H1 (cell line): ENCODE data around the gene CIBAR2. TPM values are rescaled to one million over a fixed set of nuclear protein-coding genes. Genes with fewer than 3 reads are reported as not detected.

Source experiments
- CTCF ChIA-PET: fragments of 300-600 bp; sonication (Branson Sonifier 250); formaldehyde crosslinking; loops from one replicate; lab custom pipeline; 2021; ENCODE audit not compliant: partially characterized antibody; lab: Charles Lee
- POLR2A ChIA-PET: fragments of 300-600 bp; sonication (Branson Sonifier 250); formaldehyde crosslinking; loops from one replicate; lab custom pipeline; 2021; ENCODE audit warnings: inconsistent platforms; ENCODE audit not compliant: partially characterized antibody; lab: Charles Lee
- DNase-seq, 2 experiments: peaks; one replicate each; pipeline versions ENCODE4 v3.0.0 to v3.0.0-alpha.2; 2010 to 2022; ENCODE audit warnings: low spot score in 2 of 2, low read depth in 1 of 2, mixed read lengths in 1 of 2
- FAIRE-seq: peaks from 2 replicates; lab custom pipeline; 2011; peaks lifted over from hg19 to GRCh38; lab: Jason Lieb, UNC
- H2AFZ ChIP-seq: 2 replicates; pipeline ENCODE4 v1.8.1; 2012; ENCODE audit warnings: low read length, inconsistent platforms
- H2AK5ac ChIP-seq: 2 replicates; pipeline ENCODE4 v1.6.1; 2013; ENCODE audit warnings: low read depth, low read length
- H2BK120ac ChIP-seq: replicated peaks from 2 replicates; pipeline ENCODE3; 2013; ENCODE audit warnings: low read depth, low read length, inconsistent platforms
- H2BK12ac ChIP-seq: 2 replicates; pipeline ENCODE4 v1.6.1; 2013; ENCODE audit warnings: low read depth, low read length
- H2BK15ac ChIP-seq: 2 replicates; pipeline ENCODE4 v1.6.1; 2013; ENCODE audit warnings: low read length
- H2BK20ac ChIP-seq: 2 replicates; pipeline ENCODE4 v1.6.1; 2013; ENCODE audit warnings: low read length
- H2BK5ac ChIP-seq: 2 replicates; pipeline ENCODE4 v1.6.1; 2013; ENCODE audit warnings: low read depth, low read length
- H3K14ac ChIP-seq: 2 replicates; pipeline ENCODE4 v1.6.1; 2013; ENCODE audit warnings: inconsistent platforms; ENCODE audit not compliant: insufficient read length
- H3K18ac ChIP-seq: 2 replicates; pipeline ENCODE4 v1.6.1; 2013; ENCODE audit warnings: low read length; ENCODE audit errors: extremely low read depth
- H3K23ac ChIP-seq: 2 replicates; pipeline ENCODE4 v1.6.1; 2013; ENCODE audit warnings: inconsistent platforms; ENCODE audit not compliant: insufficient read length
- H3K23me2 ChIP-seq: 2 replicates; pipeline ENCODE4 v1.6.1; 2013; ENCODE audit warnings: low read depth, low read length
- H3K27ac ChIP-seq: 2 replicates; pipeline ENCODE4 v1.6.1; 2011; ENCODE audit warnings: low read depth, low read length, inconsistent platforms
- H3K27me3 ChIP-seq, 4 experiments: replicated peaks in 1 of 4; 1 replicate in 1 of 4; 2 replicates in 3 of 4; pipeline versions ENCODE4 v1.6.1 to v1.8.1; 2011 to 2013; ENCODE audit warnings: low read length in 3 of 4, mild to moderate bottlenecking in 3 of 4, inconsistent platforms in 2 of 4, mixed read lengths in 2 of 4, moderate library complexity in 1 of 4; ENCODE audit not compliant: control insufficient read depth in 3 of 4, insufficient read depth in 3 of 4; ENCODE audit errors: extremely low read depth in 1 of 4
- H3K36me3 ChIP-seq, 4 experiments: 2 replicates each; pipeline versions ENCODE4 v1.6.1 to v1.8.1; 2011 to 2013; ENCODE audit warnings: mild to moderate bottlenecking in 4 of 4, low read length in 3 of 4, moderate library complexity in 2 of 4, control low read depth in 1 of 4, inconsistent platforms in 1 of 4; ENCODE audit not compliant: insufficient read depth in 4 of 4, control insufficient read depth in 2 of 4
- H3K4ac ChIP-seq: replicated peaks from 2 replicates; pipeline ENCODE3; 2013; ENCODE audit warnings: low read length, low read depth, mixed read lengths, inconsistent platforms; ENCODE audit not compliant: insufficient read length
- H3K4me1 ChIP-seq, 4 experiments: replicated peaks in 1 of 4; 1 replicate in 1 of 4; 2 replicates in 3 of 4; pipeline versions ENCODE4 v1.6.1 to v1.8.1; 2011 to 2013; ENCODE audit warnings: low read length in 3 of 4, inconsistent platforms in 2 of 4, mixed read lengths in 1 of 4; ENCODE audit not compliant: insufficient read depth in 4 of 4, control insufficient read depth in 3 of 4
- H3K4me2 ChIP-seq, 2 experiments: 2 replicates each; pipeline versions ENCODE4 v1.6.1 to v1.8.1; 2011 to 2013; ENCODE audit warnings: low read depth in 2 of 2, low read length in 2 of 2, control low read depth in 1 of 2, inconsistent platforms in 1 of 2, mild to moderate bottlenecking in 1 of 2; ENCODE audit not compliant: insufficient read depth in 1 of 2
- H3K4me3 ChIP-seq, 4 experiments: fragments of 200-600, 300-600 bp in 1 of 4; sonication (generic), shearing (Covaris generic), sonication (Bioruptor Twin) in 1 of 4; 2 replicates each; pipeline versions ENCODE4 v1.5.1 to v1.8.1; 2011 to 2016; ENCODE audit warnings: low read length in 4 of 4, low read depth in 3 of 4, control low read depth in 2 of 4, inconsistent platforms in 2 of 4, mild to moderate bottlenecking in 2 of 4, mixed read lengths in 1 of 4, moderate library complexity in 1 of 4; ENCODE audit not compliant: insufficient read depth in 2 of 4; ENCODE audit errors: extremely low read depth in 1 of 4
- H3K56ac ChIP-seq: replicated peaks from 2 replicates; pipeline ENCODE3; 2013; ENCODE audit warnings: low read depth, mild to moderate bottlenecking, mixed read lengths, low read length, inconsistent platforms; ENCODE audit not compliant: insufficient read length
- H3K79me1 ChIP-seq: 2 replicates; pipeline ENCODE4 v1.6.1; 2013; ENCODE audit warnings: low read depth, low read length, control low read depth
- H3K79me2 ChIP-seq, 2 experiments: 2 replicates each; pipeline versions ENCODE4 v1.6.1 to v1.8.1; 2012 to 2013; ENCODE audit warnings: low read length in 2 of 2, mild to moderate bottlenecking in 2 of 2, inconsistent platforms in 1 of 2; ENCODE audit not compliant: insufficient read depth in 2 of 2, control insufficient read depth in 1 of 2
- H3K9ac ChIP-seq, 4 experiments: replicated peaks in 1 of 4; 1 replicate in 1 of 4; 2 replicates in 3 of 4; pipeline versions ENCODE4 v1.6.1 to v1.8.1; 2011 to 2013; ENCODE audit warnings: low read depth in 3 of 4, low read length in 3 of 4, control low read depth in 2 of 4, mild to moderate bottlenecking in 2 of 4, moderate library complexity in 2 of 4, inconsistent platforms in 1 of 4; ENCODE audit errors: extremely low read depth in 1 of 4
- H3K9me3 ChIP-seq, 2 experiments: 2 replicates each; pipeline versions ENCODE4 v1.6.1 to v1.8.1; 2012 to 2013; ENCODE audit warnings: mild to moderate bottlenecking in 2 of 2, moderate library complexity in 2 of 2, control low read depth in 1 of 2, inconsistent platforms in 1 of 2, low read depth in 1 of 2, low read length in 1 of 2, mixed read lengths in 1 of 2; ENCODE audit not compliant: insufficient read depth in 2 of 2
- H4K20me1 ChIP-seq, 2 experiments: replicated peaks in 1 of 2; 2 replicates each; pipeline versions ENCODE3 to v1.8.1; 2011 to 2013; ENCODE audit warnings: inconsistent platforms in 2 of 2, low read length in 2 of 2, mild to moderate bottlenecking in 1 of 2; ENCODE audit not compliant: insufficient read depth in 2 of 2, control insufficient read depth in 1 of 2
- H4K5ac ChIP-seq: 2 replicates; pipeline ENCODE4 v1.6.1; 2013; ENCODE audit warnings: low read length, low read depth, mixed read lengths, inconsistent platforms; ENCODE audit not compliant: insufficient read length
- H4K8ac ChIP-seq: 2 replicates; pipeline ENCODE4 v1.8.0; 2013; ENCODE audit warnings: mild to moderate bottlenecking, moderate library complexity, low read length, inconsistent platforms; ENCODE audit not compliant: insufficient read depth; ENCODE audit errors: extremely low read depth
- H4K91ac ChIP-seq: replicated peaks from 2 replicates; pipeline ENCODE3; 2013; ENCODE audit warnings: low read length, mixed read lengths, inconsistent platforms; ENCODE audit not compliant: insufficient read length
- CREB1 ChIP-seq: IDR thresholded peaks from 2 replicates; pipeline ENCODE4 v1.6.1; 2012; ENCODE audit warnings: inconsistent platforms
- E2F6 ChIP-seq: IDR thresholded peaks from 2 replicates; pipeline ENCODE4 v1.6.1; 2012; ENCODE audit warnings: inconsistent platforms
- EZH2 ChIP-seq: fragments of 200-600 bp; sonication (generic); IDR thresholded peaks from 2 replicates; pipeline ENCODE4 v1.7.1; 2012; ENCODE audit warnings: low read depth, mild to moderate bottlenecking, moderate library complexity, low read length, inconsistent platforms; ENCODE audit not compliant: severe bottlenecking
- JUND ChIP-seq: IDR thresholded peaks from 2 replicates; pipeline ENCODE4 v1.6.1; 2011; ENCODE audit warnings: mild to moderate bottlenecking, improper control_type of control experiment, low read length
- POU5F1 ChIP-seq: IDR thresholded peaks from 2 replicates; pipeline ENCODE4 v1.6.1; 2011; ENCODE audit warnings: low read depth, mild to moderate bottlenecking, low read length, moderate library complexity
- RFX5 ChIP-seq: IDR thresholded peaks from 2 replicates; pipeline ENCODE4 v1.6.1; 2011; ENCODE audit warnings: low read depth, low read length, improper control_type of control experiment, borderline replicate concordance
- RXRA ChIP-seq: IDR thresholded peaks from 2 replicates; pipeline ENCODE4 v1.6.1; 2011; ENCODE audit warnings: low read depth, mild to moderate bottlenecking, low read length, moderate library complexity; ENCODE audit not compliant: insufficient read depth
- YY1 ChIP-seq: IDR thresholded peaks from 2 replicates; pipeline ENCODE4 v1.6.1; 2011; ENCODE audit warnings: low read depth, mild to moderate bottlenecking, low read length
- WGBS, 2 experiments: shearing (Covaris generic) in 1 of 2; methylation state at CpG; one replicate each; pipeline versions ENCODE4 v1.1.6 to v1.1.7; 2013 to 2015; ENCODE audit warnings: low lambda C conversion rate in 2 of 2, mixed read lengths in 2 of 2, inconsistent platforms in 1 of 2, low coverage in 1 of 2, missing lambda C conversion rate in 1 of 2; ENCODE audit not compliant: insufficient replicate concordance in 2 of 2, insufficient coverage in 1 of 2, insufficient read length in 1 of 2; ENCODE audit errors: extremely low coverage in 1 of 2, missing lambda C conversion rate in 1 of 2; 5-methylcytosine and 5-hydroxymethylcytosine counted together
- polyA plus RNA-seq, 7 experiments: library from polyadenylated mRNA; depleted of rRNA in 3 of 7; stranded (reverse) in 5 of 7; unstranded in 2 of 7; fragments of >200 nt in 5 of 7; fragments of 200-250 nt in 2 of 7; gene quantifications; 1 replicate in 5 of 7; 2 replicates in 1 of 7; 4 replicates in 1 of 7; pipeline versions ENCODE4 v1.2.1 to v1.2.3, GENCODE V29; 2011 to 2013; ENCODE audit warnings: missing spikeins in 2 of 7, mixed read lengths in 2 of 7
- total RNA-seq: library from RNA; stranded (reverse); fragmentation: NEBNext Ultra II Directional; extraction: Animal tissue kit (Norgen Biotek cat#: 25700); gene quantifications from 2 replicates; pipeline ENCODE4 v1.2.1, GENCODE V29; 2021

CIBAR2 gene
- total and polyA plus RNA-seq, 2 of the 8 experiments (the other 6 are each of a cell fraction or from before 2014, with no cell fraction given) = 0.18 TPM; not detected in 1

DNA sequence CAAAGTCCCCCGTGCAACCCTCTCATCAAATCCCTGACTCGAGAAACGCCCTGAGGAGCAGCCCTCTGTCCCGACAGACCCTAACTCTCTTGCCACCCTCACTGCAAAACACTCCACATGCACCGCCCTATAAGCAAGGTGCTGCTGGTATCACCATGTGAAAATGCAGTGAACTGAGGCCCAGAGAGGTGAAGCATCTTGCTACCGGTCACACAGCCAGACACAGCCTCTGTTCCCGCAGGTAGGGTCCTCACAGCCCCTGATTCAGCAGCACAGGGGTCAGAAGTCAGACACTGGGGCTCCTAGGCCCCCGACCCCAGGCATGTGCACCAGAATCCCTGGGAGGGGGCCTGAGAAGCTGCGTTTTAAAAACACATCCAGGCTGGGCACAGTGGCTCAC, 1.1 kb downstream of the CIBAR2 start:
- H3K23ac ChIP-seq = no peak overlapping the region
- no peaks in the 10 kb centered on the region; the same call in 1 of the 2 replicates for H3K23me2 ChIP-seq
- H3K4ac ChIP-seq = peak overlapping the region; percentile 78
- no peak overlapping the region for H3K4me2 ChIP-seq
- peak overlapping the region; percentile 40 for H4K91ac ChIP-seq
- H3K27ac ChIP-seq = no peak overlapping the region
- no peak overlapping the region for H2BK5ac ChIP-seq
- H4K8ac ChIP-seq = no peak overlapping the region
- H2BK15ac ChIP-seq = no peak overlapping the region
- no peak overlapping the region for H2AK5ac ChIP-seq
- H3K14ac ChIP-seq = no peak overlapping the region
- H2AFZ ChIP-seq = no peak overlapping the region
- H2BK120ac ChIP-seq = peak overlapping the region; percentile 54
- no peaks in the 10 kb centered on the region for H3K79me2 ChIP-seq
- no peak overlapping the region for H2BK12ac ChIP-seq
- no peaks in the 10 kb centered on the region for H3K79me1 ChIP-seq
- H4K20me1 ChIP-seq = no peaks in the 10 kb centered on the region
- no peak overlapping the region for H3K18ac ChIP-seq
- no peak for TF ChIP-seq RXRA
- TF ChIP-seq E2F6 = no peak
- no peak for TF ChIP-seq CREB1
- no peak for TF ChIP-seq JUND
- no peak for TF ChIP-seq POU5F1
- no peak for TF ChIP-seq RFX5
- no peak for TF ChIP-seq YY1
- TF ChIP-seq EZH2 = no peak
- no peaks in the 10 kb centered on the region for H3K27me3 ChIP-seq
- no peak overlapping the region for H2BK20ac ChIP-seq
- H3K4me3 ChIP-seq = no peak overlapping the region
- no peak for FAIRE-seq
- H3K9ac ChIP-seq = no peak overlapping the region
- DNase-seq = no peak
- no peaks in the 10 kb centered on the region for H3K36me3 ChIP-seq
- H3K9me3 ChIP-seq = no peaks in the 10 kb centered on the region
- ChIA-PET CTCF (interaction anchor here (1.2 to 2.1 kb wide), 4 partner anchors 9 to 123 kb away, joined by 3 to 7 read pairs (median 4); no protein-coding TSS in a partner anchor), POLR2A (no interaction called here)
- no peak overlapping the region for H4K5ac ChIP-seq
- 90% methylated on average over 9 of the region's 9 CpGs; no CpG with 5 or more reads in 1 of the 2 experiments for WGBS, 2 experiments
- H3K56ac ChIP-seq = no peak overlapping the region
- H3K4me1 ChIP-seq = peaks cover 0 to 3% (median 1%) of the 10 kb centered on the region in 4 experiments; a peak in 2 of 7 replicates
